IMR-90 (cell line): ENCODE data around the gene PYGL. TPM values are rescaled to one million over a fixed set of nuclear protein-coding genes. Genes with fewer than 3 reads are reported as not detected.

Experiments used
- ATAC-seq: fragments of 200-7000 bp; cut with Tn5 transposase; 2 replicates; pipeline ENCODE4 v1.9.1; 2020; ENCODE audit warnings: low read depth, mild to moderate bottlenecking, moderate library complexity
- BruUV-seq: library from RNA; stranded (reverse); fragments of 400-500 nt; replicated peaks from 2 replicates; lab custom pipeline; 2021; lab: Mats Ljungman, UMichigan
- CTCF ChIA-PET: fragments of 300-600 bp; formaldehyde crosslinking; extraction: SDS; loops from one replicate; lab custom pipeline; 2021; ENCODE audit warnings: antibody characterized with exemption; lab: Yijun Ruan, JAX
- POLR2A ChIA-PET: fragments of 300-600 bp; sonication (Branson Sonifier 250); formaldehyde crosslinking; loops from one replicate; lab custom pipeline; 2022; ENCODE audit warnings: antibody characterized with exemption; ENCODE audit not compliant: unreplicated experiment; lab: Charles Lee
- DNase-seq: peaks from one replicate; pipeline ENCODE4 v3.0.0; 2013
- H2AFZ ChIP-seq: replicated peaks from 2 replicates; pipeline ENCODE3; 2013; ENCODE audit warnings: low read length, mild to moderate bottlenecking; ENCODE audit not compliant: poor library complexity
- H2AK5ac ChIP-seq: 2 replicates; pipeline ENCODE4 v1.6.1; 2013; ENCODE audit warnings: low read depth, low read length, inconsistent platforms
- H2AK9ac ChIP-seq: replicated peaks from 2 replicates; pipeline ENCODE3; 2013; ENCODE audit warnings: mild to moderate bottlenecking, low read depth, low read length, moderate library complexity; ENCODE audit not compliant: poor library complexity
- H2BK120ac ChIP-seq: 2 replicates; pipeline ENCODE4 v1.6.1; 2013; ENCODE audit warnings: low read depth, low read length, inconsistent platforms
- H2BK15ac ChIP-seq: 3 replicates; pipeline ENCODE4 v1.6.1; 2013; ENCODE audit warnings: low read depth, low read length, inconsistent platforms
- H2BK20ac ChIP-seq: 2 replicates; pipeline ENCODE4 v1.6.1; 2013; ENCODE audit warnings: low read depth, mild to moderate bottlenecking, inconsistent platforms, low read length, moderate library complexity
- H2BK5ac ChIP-seq: 2 replicates; pipeline ENCODE4 v1.6.1; 2013; ENCODE audit warnings: mild to moderate bottlenecking, low read depth, low read length, inconsistent platforms; ENCODE audit not compliant: poor library complexity, severe bottlenecking
- H3K14ac ChIP-seq: replicated peaks from 2 replicates; pipeline ENCODE4 v1.6.1; 2013; ENCODE audit warnings: low read depth, low read length, inconsistent platforms
- H3K18ac ChIP-seq: 2 replicates; pipeline ENCODE4 v1.6.1; 2013; ENCODE audit warnings: low read depth, low read length, control low read depth
- H3K23ac ChIP-seq: 2 replicates; pipeline ENCODE4 v1.6.1; 2013; ENCODE audit warnings: low read depth, low read length, inconsistent platforms
- H3K27ac ChIP-seq: 2 replicates; pipeline ENCODE4 v1.5.1; 2013; ENCODE audit warnings: mild to moderate bottlenecking, control low read depth, low read length; ENCODE audit not compliant: insufficient read depth
- H3K27me3 ChIP-seq: 2 replicates; pipeline ENCODE4 v1.6.1; 2013; ENCODE audit warnings: low read length; ENCODE audit not compliant: control insufficient read depth, insufficient read depth
- H3K36me3 ChIP-seq: 2 replicates; pipeline ENCODE4 v1.6.1; 2013; ENCODE audit warnings: low read length, mixed read lengths; ENCODE audit not compliant: control insufficient read depth, insufficient read depth
- H3K4ac ChIP-seq: 2 replicates; pipeline ENCODE4 v1.6.1; 2013; ENCODE audit warnings: low read depth, low read length, inconsistent platforms
- H3K4me1 ChIP-seq: 2 replicates; pipeline ENCODE4 v1.6.1; 2013; ENCODE audit warnings: low read length, mixed read lengths; ENCODE audit not compliant: control insufficient read depth, insufficient read depth
- H3K4me2 ChIP-seq: 2 replicates; pipeline ENCODE4 v1.6.1; 2013; ENCODE audit warnings: low read depth, mild to moderate bottlenecking, control low read depth, low read length, moderate library complexity
- H3K4me3 ChIP-seq: 2 replicates; pipeline ENCODE4 v1.5.1; 2013; ENCODE audit warnings: low read depth, mild to moderate bottlenecking, control low read depth, low read length, moderate library complexity; ENCODE audit not compliant: insufficient read depth
- H3K56ac ChIP-seq: 2 replicates; pipeline ENCODE4 v1.6.1; 2013; ENCODE audit warnings: low read length, inconsistent platforms; ENCODE audit not compliant: insufficient read depth; ENCODE audit errors: extremely low read depth
- H3K79me1 ChIP-seq, 2 experiments: 2 replicates each; pipeline ENCODE4 v1.6.1; 2013; ENCODE audit warnings: low read length in 2 of 2, inconsistent platforms in 1 of 2, low read depth in 1 of 2
- H3K9ac ChIP-seq: 2 replicates; pipeline ENCODE4 v1.6.1; 2013; ENCODE audit warnings: low read depth, low read length, control low read depth
- H3K9me1 ChIP-seq: 2 replicates; pipeline ENCODE4 v1.6.1; 2013; ENCODE audit warnings: low read length, inconsistent platforms; ENCODE audit not compliant: insufficient read depth
- H3K9me3 ChIP-seq: 2 replicates; pipeline ENCODE4 v1.6.1; 2013; ENCODE audit warnings: low read length; ENCODE audit not compliant: control insufficient read depth, insufficient read depth
- H4K20me1 ChIP-seq: 2 replicates; pipeline ENCODE4 v1.6.1; 2013; ENCODE audit warnings: low read length, inconsistent platforms; ENCODE audit not compliant: insufficient read depth
- H4K5ac ChIP-seq: 2 replicates; pipeline ENCODE4 v1.6.1; 2013; ENCODE audit warnings: mild to moderate bottlenecking, low read depth, low read length, control low read depth
- H4K8ac ChIP-seq, 2 experiments: 2 replicates each; pipeline ENCODE4 v1.6.1; 2013; ENCODE audit warnings: low read depth in 2 of 2, low read length in 2 of 2, control low read depth in 1 of 2, inconsistent platforms in 1 of 2
- H4K91ac ChIP-seq: 2 replicates; pipeline ENCODE4 v1.6.1; 2013; ENCODE audit warnings: low read depth, low read length, inconsistent platforms; ENCODE audit not compliant: insufficient read depth
- BHLHE40 ChIP-seq: fragments of 150-350 bp; IDR thresholded peaks from 2 replicates; pipeline ENCODE4 v1.6.1; 2016; ENCODE audit warnings: mild to moderate bottlenecking, low read depth, low read length
- CHD1 ChIP-seq: IDR thresholded peaks from 2 replicates; pipeline ENCODE4 v1.6.1; 2012; ENCODE audit warnings: low read depth, low read length, improper control_type of control experiment
- CTCF ChIP-seq: conservative IDR thresholded peaks from 2 replicates; pipeline ENCODE4 v1.5.1; 2012; ENCODE audit warnings: mild to moderate bottlenecking, low read depth, low read length, improper control_type of control experiment
- FOS ChIP-seq: fragments of 150-350 bp; IDR thresholded peaks from 2 replicates; pipeline ENCODE4 v1.6.1; 2016; ENCODE audit warnings: low read depth, low read length
- MAFK ChIP-seq: IDR thresholded peaks from 2 replicates; pipeline ENCODE4 v1.6.1; 2012; ENCODE audit warnings: low read depth, low read length, improper control_type of control experiment
- MAZ ChIP-seq: IDR thresholded peaks from 2 replicates; pipeline ENCODE4 v1.6.1; 2012; ENCODE audit warnings: low read depth, mild to moderate bottlenecking, low read length, improper control_type of control experiment, moderate library complexity, borderline replicate concordance
- MXI1 ChIP-seq: IDR thresholded peaks from 2 replicates; pipeline ENCODE4 v1.6.1; 2012; ENCODE audit warnings: low read depth, mild to moderate bottlenecking, low read length, moderate library complexity, borderline replicate concordance
- NFE2L2 ChIP-seq: fragments of 150-350 bp; IDR thresholded peaks from 2 replicates; pipeline ENCODE4 v1.6.1; 2016; ENCODE audit warnings: low read depth, mild to moderate bottlenecking, low read length
- POLR2A ChIP-seq: IDR thresholded peaks from 2 replicates; pipeline ENCODE4 v1.6.1; 2012; ENCODE audit warnings: mild to moderate bottlenecking, low read depth, low read length
- RAD21 ChIP-seq: IDR thresholded peaks from 2 replicates; pipeline ENCODE4 v1.6.1; 2012; ENCODE audit warnings: low read length, improper control_type of control experiment
- RCOR1 ChIP-seq: IDR thresholded peaks from 2 replicates; pipeline ENCODE4 v1.6.1; 2012; ENCODE audit warnings: mild to moderate bottlenecking, low read length, improper control_type of control experiment; ENCODE audit not compliant: insufficient replicate concordance
- RFX5 ChIP-seq: IDR thresholded peaks from 2 replicates; pipeline ENCODE4 v1.8.0; 2012; ENCODE audit warnings: low read depth, mild to moderate bottlenecking, low read length, moderate library complexity
- USF2 ChIP-seq: fragments of 150-350 bp; IDR thresholded peaks from 2 replicates; pipeline ENCODE4 v1.6.1; 2017; ENCODE audit warnings: mild to moderate bottlenecking, antibody characterized with exemption, low read length, low read depth
- WGBS, 2 experiments: methylation state at CpG; one replicate each; pipeline versions ENCODE4 v1.1.5 to v1.1.7; 2013; ENCODE audit warnings: missing lambda C conversion rate in 2 of 2; ENCODE audit not compliant: insufficient read length in 1 of 2; ENCODE audit errors: extremely low coverage in 2 of 2; 5-methylcytosine and 5-hydroxymethylcytosine counted together
- dilution Hi-C: fragments of 300-500 bp; cut with HindIII; formaldehyde crosslinking; loops from one replicate; pipeline ENCODE4 v1.14.3; 2018; ENCODE audit warnings: low sequenced_read_pairs; ENCODE audit not compliant: unreplicated experiment
- in situ Hi-C: fragments of 300-500 bp; cut with MboI; formaldehyde crosslinking; loops from 3 replicates; pipeline ENCODE4 v1.14.3; 2019; ENCODE audit warnings: low sequenced_read_pairs, inconsistent platforms, mixed read lengths
- intact Hi-C: fragments of 100-400 bp; cut with micrococcal nuclease; formaldehyde crosslinking; loops from 2 replicates; pipeline ENCODE4 v1.10.0; 2022
- polyA plus RNA-seq, 3 experiments: library from polyadenylated mRNA; depleted of rRNA; stranded (reverse); fragments of >200 nt; gene quantifications; 2 replicates each; pipeline ENCODE4 v1.2.3, GENCODE V29; 2012; ENCODE audit warnings: low replicate concordance in 1 of 3
- total RNA-seq: library from RNA; depleted of rRNA; stranded (reverse); fragments of >200 nt; gene quantifications from 2 replicates; pipeline ENCODE4 v1.2.3, GENCODE V29; 2012

PYGL gene
- total and polyA plus RNA-seq, 2 of the 4 experiments (the other 2 are of a cell fraction): 52.3 to 70.4 TPM

GRCh38 chr14:50936882-50937281, 7.4 kb downstream of the PYGL start:
- H2BK120ac ChIP-seq: no peak overlapping the region
- no peak overlapping the region for H2AFZ ChIP-seq
- no peak overlapping the region for H4K5ac ChIP-seq
- H3K14ac ChIP-seq: 0 out of 2 replicates have a peak overlapping the region, but pooled peaks have one; percentile 19
- H3K36me3 ChIP-seq: peaks cover 11% of the 10 kb centered on the region
- no peak overlapping the region for H3K27ac ChIP-seq
- ChIA-PET CTCF (no interaction called here), POLR2A (no interaction called here)
- no peaks in the 10 kb centered on the region for H3K27me3 ChIP-seq
- peak overlapping the region; percentile 21 for H2BK20ac ChIP-seq
- in situ Hi-C loops: no loop called here
- peaks cover 7 to 11% of the 10 kb centered on the region in 2 experiments; a peak in 3 of 4 replicates for H3K79me1 ChIP-seq
- H3K4me2 ChIP-seq: no peak overlapping the region
- peaks cover 3% of the 10 kb centered on the region; the same call in 1 of the 2 replicates for H3K4me1 ChIP-seq
- no peaks in the 10 kb centered on the region; the same call in 1 of the 2 replicates for H4K20me1 ChIP-seq
- H2BK15ac ChIP-seq: peak overlapping the region; percentile 62; the same call in 1 of the 3 replicates
- dilution Hi-C loops: no loop called here
- H3K9ac ChIP-seq: no peak overlapping the region
- H3K9me3 ChIP-seq: no peaks in the 10 kb centered on the region
- H3K4ac ChIP-seq: peak overlapping the region; percentile 20; the same call in 1 of the 2 replicates
- H4K8ac ChIP-seq: peak overlapping the region in 1 of 2 experiments; percentile 17; a peak in 2 of 4 replicates
- no peak overlapping the region for H3K4me3 ChIP-seq
- no peak overlapping the region; the same call in 1 of the 2 replicates for H4K91ac ChIP-seq
- DNase-seq: no peak
- BruUV-seq: no TSS peak
- H3K18ac ChIP-seq: peak overlapping the region; percentile 6; the same call in 1 of the 2 replicates
- H3K56ac ChIP-seq: no peak overlapping the region
- TF ChIP-seq USF2 (no peak), BHLHE40 (no peak), MXI1 (no peak), NFE2L2 (no peak), CTCF (no peak), FOS (no peak), CHD1 (no peak), RFX5 (no peak), MAFK (no peak), RCOR1 (no peak), RAD21 (no peak), POLR2A (no peak), MAZ (no peak)
- H3K23ac ChIP-seq: no peak overlapping the region
- H2AK9ac ChIP-seq: no peak overlapping the region
- peak overlapping the region; percentile 43 for H2BK5ac ChIP-seq
- peaks cover 15% of the 10 kb centered on the region for H3K9me1 ChIP-seq
- peak overlapping the region; percentile 67 for H2AK5ac ChIP-seq
- peak; percentile 32 for ATAC-seq
- intact Hi-C loops: loop anchor here (10.0 kb wide), 1 partner anchor 282 kb away; no protein-coding TSS in a partner anchor
- no CpG with 5 or more reads among the region's 2 CpGs for WGBS, 2 experiments
